ENCODE results near the gene TOMM70.
A peak's percentile ranks its signal among the peaks of the same experiment; 100 is the strongest.

Gene TOMM70

GRCh38 chr3:100412912-100413590 is 12.2 kb upstream of the TOMM70 start:
- Histone ChIP-seq H3K9ac (ENCODE audit: low read depth in 1 of 2, low read length in 2 of 2) (no peak overlapping the region), H3K27ac (ENCODE audit: low read depth, low read length) (no peak overlapping the region), H3K4me1 (ENCODE audit: control insufficient read depth in 1 of 2, insufficient read depth in 2 of 2, low read length in 2 of 2) (no peaks in the 10 kb centered on the region), H3K27me3 (ENCODE audit: control insufficient read depth in 1 of 2, insufficient read depth in 2 of 2, low read length in 2 of 2) (no peaks in the 10 kb centered on the region), H3K36me3 (ENCODE audit: control insufficient read depth in 1 of 2, insufficient read depth in 2 of 2, low read length in 2 of 2) (no peaks in the 10 kb centered on the region), H3K4me3 (ENCODE audit: low read depth in 1 of 2, low read length in 2 of 2) (no peak overlapping the region), H3K9me3 (ENCODE audit: control insufficient read depth in 1 of 2, low read length in 2 of 2) (peaks cover 0 to 8% of the 10 kb centered on the region in 2 donors)

GRCh38 chr3:100411091-100411982 is 10.4 kb upstream of the TOMM70 start:
- H3K27me3 ChIP-seq (ENCODE audit: control insufficient read depth in 1 of 2, insufficient read depth in 2 of 2, low read length in 2 of 2), result no peaks in the 10 kb centered on the region
- H3K4me3 ChIP-seq (ENCODE audit: low read depth in 1 of 2, low read length in 2 of 2), result no peak overlapping the region
- no peaks in the 10 kb centered on the region for H3K4me1 ChIP-seq (ENCODE audit: control insufficient read depth in 1 of 2, insufficient read depth in 2 of 2, low read length in 2 of 2)
- no peaks in the 10 kb centered on the region for H3K36me3 ChIP-seq (ENCODE audit: control insufficient read depth in 1 of 2, insufficient read depth in 2 of 2, low read length in 2 of 2)
- H3K9me3 ChIP-seq (ENCODE audit: control insufficient read depth in 1 of 2, low read length in 2 of 2), result peaks cover 3 to 15% of the 10 kb centered on the region in 2 donors
- H3K9ac ChIP-seq (ENCODE audit: low read depth in 1 of 2, low read length in 2 of 2), result no peak overlapping the region
- H3K27ac ChIP-seq (ENCODE audit: low read depth, low read length), result no peak overlapping the region

GRCh38 chr3:100407977-100408532 is 7.2 kb upstream of the TOMM70 start:
- Histone ChIP-seq H3K27me3 (ENCODE audit: control insufficient read depth in 1 of 2, insufficient read depth in 2 of 2, low read length in 2 of 2) (no peaks in the 10 kb centered on the region), H3K9me3 (ENCODE audit: control insufficient read depth in 1 of 2, low read length in 2 of 2) (peaks cover 3 to 15% of the 10 kb centered on the region in 2 donors), H3K4me3 (ENCODE audit: low read depth in 1 of 2, low read length in 2 of 2) (no peak overlapping the region), H3K27ac (ENCODE audit: low read depth, low read length) (no peak overlapping the region), H3K4me1 (ENCODE audit: control insufficient read depth in 1 of 2, insufficient read depth in 2 of 2, low read length in 2 of 2) (peaks cover 8 to 11% of the 10 kb centered on the region in 2 donors), H3K9ac (ENCODE audit: low read depth in 1 of 2, low read length in 2 of 2) (no peak overlapping the region), H3K36me3 (ENCODE audit: control insufficient read depth in 1 of 2, insufficient read depth in 2 of 2, low read length in 2 of 2) (no peaks in the 10 kb centered on the region)

GRCh38 chr3:100407164-100407563 is 6.3 kb upstream of the TOMM70 start:
- Histone ChIP-seq H3K27me3 (ENCODE audit: control insufficient read depth in 1 of 2, insufficient read depth in 2 of 2, low read length in 2 of 2) (no peaks in the 10 kb centered on the region), H3K4me3 (ENCODE audit: low read depth in 1 of 2, low read length in 2 of 2) (no peak overlapping the region), H3K9me3 (ENCODE audit: control insufficient read depth in 1 of 2, low read length in 2 of 2) (peaks cover 3 to 15% of the 10 kb centered on the region in 2 donors), H3K4me1 (ENCODE audit: control insufficient read depth in 1 of 2, insufficient read depth in 2 of 2, low read length in 2 of 2) (peaks cover 12 to 20% of the 10 kb centered on the region in 2 donors), H3K27ac (ENCODE audit: low read depth, low read length) (no peak overlapping the region), H3K36me3 (ENCODE audit: control insufficient read depth in 1 of 2, insufficient read depth in 2 of 2, low read length in 2 of 2) (no peaks in the 10 kb centered on the region), H3K9ac (ENCODE audit: low read depth in 1 of 2, low read length in 2 of 2) (no peak overlapping the region)

GRCh38 chr3:100404250-100404548 is 3.3 kb upstream of the TOMM70 start:
- Histone ChIP-seq H3K27ac (ENCODE audit: low read depth, low read length) (no peak overlapping the region), H3K27me3 (ENCODE audit: control insufficient read depth in 1 of 2, insufficient read depth in 2 of 2, low read length in 2 of 2) (no peaks in the 10 kb centered on the region), H3K9me3 (ENCODE audit: control insufficient read depth in 1 of 2, low read length in 2 of 2) (peaks cover 3 to 8% of the 10 kb centered on the region in 2 donors), H3K4me3 (ENCODE audit: low read depth in 1 of 2, low read length in 2 of 2) (no peak overlapping the region), H3K4me1 (ENCODE audit: control insufficient read depth in 1 of 2, insufficient read depth in 2 of 2, low read length in 2 of 2) (peaks cover 24 to 32% of the 10 kb centered on the region in 2 donors), H3K36me3 (ENCODE audit: control insufficient read depth in 1 of 2, insufficient read depth in 2 of 2, low read length in 2 of 2) (no peaks in the 10 kb centered on the region), H3K9ac (ENCODE audit: low read depth in 1 of 2, low read length in 2 of 2) (no peak overlapping the region)

- no peaks in the 10 kb centered on the region for H3K27me3 ChIP-seq (ENCODE audit: control insufficient read depth in 1 of 2, insufficient read depth in 2 of 2, low read length in 2 of 2)
- no peak overlapping the region for H3K9ac ChIP-seq (ENCODE audit: low read depth in 1 of 2, low read length in 2 of 2)
- peak overlapping the region; percentile 89 to 98 for H3K4me3 ChIP-seq (ENCODE audit: low read depth in 1 of 2, low read length in 2 of 2)
- H3K9me3 ChIP-seq (ENCODE audit: control insufficient read depth in 1 of 2, low read length in 2 of 2), result peaks cover 3 to 8% of the 10 kb centered on the region in 2 donors
- H3K4me1 ChIP-seq (ENCODE audit: control insufficient read depth in 1 of 2, insufficient read depth in 2 of 2, low read length in 2 of 2), result peaks cover 26 to 38% of the 10 kb centered on the region in 2 donors
- no peak overlapping the region for H3K27ac ChIP-seq (ENCODE audit: low read depth, low read length)
- no peaks in the 10 kb centered on the region for H3K36me3 ChIP-seq (ENCODE audit: control insufficient read depth in 1 of 2, insufficient read depth in 2 of 2, low read length in 2 of 2)
Observed at GRCh38 chr3:100403362-100404249, 2.7 kb upstream of the TOMM70 start.

- Histone ChIP-seq H3K27ac (ENCODE audit: low read depth, low read length) (no peak overlapping the region), H3K9me3 (ENCODE audit: control insufficient read depth in 1 of 2, low read length in 2 of 2) (peaks cover 3 to 8% of the 10 kb centered on the region in 2 donors), H3K4me1 (ENCODE audit: control insufficient read depth in 1 of 2, insufficient read depth in 2 of 2, low read length in 2 of 2) (peaks cover 26 to 41% of the 10 kb centered on the region in 2 donors), H3K36me3 (ENCODE audit: control insufficient read depth in 1 of 2, insufficient read depth in 2 of 2, low read length in 2 of 2) (no peaks in the 10 kb centered on the region), H3K4me3 (ENCODE audit: low read depth in 1 of 2, low read length in 2 of 2) (peak overlapping the region; percentile 89 to 98), H3K27me3 (ENCODE audit: control insufficient read depth in 1 of 2, insufficient read depth in 2 of 2, low read length in 2 of 2) (no peaks in the 10 kb centered on the region), H3K9ac (ENCODE audit: low read depth in 1 of 2, low read length in 2 of 2) (peak overlapping the region in 1 of 2 donors; percentile 77)
Observed at GRCh38 chr3:100402891-100403290, 2.0 kb upstream of the TOMM70 start.

- H3K36me3 ChIP-seq (ENCODE audit: control insufficient read depth in 1 of 2, insufficient read depth in 2 of 2, low read length in 2 of 2), result no peaks in the 10 kb centered on the region
- peak overlapping the region; percentile 89 to 98 for H3K4me3 ChIP-seq (ENCODE audit: low read depth in 1 of 2, low read length in 2 of 2)
- H3K9me3 ChIP-seq (ENCODE audit: control insufficient read depth in 1 of 2, low read length in 2 of 2), result peaks cover 3% of the 10 kb centered on the region in 2 donors
- H3K27ac ChIP-seq (ENCODE audit: low read depth, low read length), result no peak overlapping the region
- peak overlapping the region; percentile 77 to 91 for H3K9ac ChIP-seq (ENCODE audit: low read depth in 1 of 2, low read length in 2 of 2)
- no peaks in the 10 kb centered on the region for H3K27me3 ChIP-seq (ENCODE audit: control insufficient read depth in 1 of 2, insufficient read depth in 2 of 2, low read length in 2 of 2)
- H3K4me1 ChIP-seq (ENCODE audit: control insufficient read depth in 1 of 2, insufficient read depth in 2 of 2, low read length in 2 of 2), result peaks cover 26 to 41% of the 10 kb centered on the region in 2 donors
Observed at GRCh38 chr3:100402256-100402655, 1.4 kb upstream of the TOMM70 start.

- Histone ChIP-seq H3K4me1 (ENCODE audit: control insufficient read depth in 1 of 2, insufficient read depth in 2 of 2, low read length in 2 of 2) (peaks cover 26 to 47% of the 10 kb centered on the region in 2 donors), H3K27me3 (ENCODE audit: control insufficient read depth in 1 of 2, insufficient read depth in 2 of 2, low read length in 2 of 2) (no peaks in the 10 kb centered on the region), H3K27ac (ENCODE audit: low read depth, low read length) (peak overlapping the region; percentile 82), H3K36me3 (ENCODE audit: control insufficient read depth in 1 of 2, insufficient read depth in 2 of 2, low read length in 2 of 2) (no peaks in the 10 kb centered on the region), H3K9ac (ENCODE audit: low read depth in 1 of 2, low read length in 2 of 2) (peak overlapping the region; percentile 77 to 91), H3K9me3 (ENCODE audit: control insufficient read depth in 1 of 2, low read length in 2 of 2) (no peaks in the 10 kb centered on the region), H3K4me3 (ENCODE audit: low read depth in 1 of 2, low read length in 2 of 2) (peak overlapping the region; percentile 89 to 98)
Observed at GRCh38 chr3:100401674-100402041, 769 bp upstream of the TOMM70 start.
